T47D (cell line): ENCODE results near the gene RASIP1.
"Not testable (repeated sequence)": the region's sequence is repeated elsewhere in the genome, so short reads cannot be mapped to it uniquely, and the experiment has no call there.

Source experiments
- DNase-seq, 2 experiments: peaks; one replicate each; pipeline versions ENCODE4 v3.0.0 to v3.0.0-alpha.2; 2011 to 2012; ENCODE audit warnings: low read depth in 1 of 2, low spot score in 1 of 2
- JUND ChIP-seq: IDR thresholded peaks from 2 replicates; pipeline ENCODE4 v1.6.1; 2012; ENCODE audit warnings: low read depth
- in situ Hi-C: cut with HindIII; loops from 2 replicates; pipeline ENCODE4 v1.10.0; 2016; ENCODE audit warnings: low sequenced_read_pairs, low pct_unique_long_range_greater_than_20kb

RASIP1 gene

DNA sequence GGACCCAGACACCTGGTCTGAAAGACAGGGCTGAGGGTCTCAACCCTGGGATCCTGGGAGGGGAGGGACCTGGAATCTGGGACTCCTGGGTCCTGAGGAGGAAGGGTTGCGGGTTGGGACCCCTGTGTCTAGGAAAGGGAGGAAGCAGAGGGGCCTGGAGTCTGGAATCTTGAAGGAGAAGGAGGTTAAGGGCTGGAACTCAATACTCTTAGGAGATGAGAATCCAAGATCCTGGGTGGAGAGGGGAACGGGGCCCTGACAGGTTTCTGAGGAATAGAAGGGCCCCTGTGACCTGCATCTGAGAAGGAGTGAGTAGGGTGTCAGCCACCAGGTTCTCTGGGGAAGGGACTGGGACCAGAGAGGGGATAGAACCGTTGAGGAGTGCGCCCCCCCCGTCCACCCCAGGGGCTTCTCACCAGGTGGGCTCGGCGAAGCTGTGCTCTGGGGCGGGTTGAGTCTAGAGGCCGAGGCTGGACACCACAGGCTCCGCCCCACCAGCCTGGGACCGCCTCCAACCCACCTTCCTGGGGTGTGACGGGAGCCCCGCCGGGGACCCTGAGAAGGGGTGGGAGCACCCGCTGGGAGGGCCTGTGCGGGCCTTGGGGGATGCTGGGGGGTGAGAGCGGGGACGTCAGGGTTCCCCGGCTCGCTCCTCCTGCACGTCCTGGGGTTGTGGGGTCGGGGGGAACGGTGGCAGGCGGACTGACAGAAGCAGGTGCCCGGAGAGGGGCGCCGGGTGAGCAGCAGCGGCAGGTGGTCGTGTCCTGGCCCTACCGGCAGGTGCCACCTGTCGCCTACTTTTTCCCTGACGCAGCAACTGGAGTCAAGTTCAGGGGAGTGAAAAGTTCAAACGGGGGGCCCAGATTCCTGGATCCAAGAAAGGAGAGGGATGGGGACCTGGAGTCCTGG lies 20.9 kb downstream of the RASIP1 start, which contains the start of gene MAMSTR:
TSS of gene MAMSTR (minus strand) at position 463 of the 909 bp plus-strand sequence. CDS start 694 bp downstream, outside the sequence.
- in situ Hi-C loops, result no loop called here
- TF ChIP-seq JUND, result no peak
- DNase-seq, result no peak

DNA sequence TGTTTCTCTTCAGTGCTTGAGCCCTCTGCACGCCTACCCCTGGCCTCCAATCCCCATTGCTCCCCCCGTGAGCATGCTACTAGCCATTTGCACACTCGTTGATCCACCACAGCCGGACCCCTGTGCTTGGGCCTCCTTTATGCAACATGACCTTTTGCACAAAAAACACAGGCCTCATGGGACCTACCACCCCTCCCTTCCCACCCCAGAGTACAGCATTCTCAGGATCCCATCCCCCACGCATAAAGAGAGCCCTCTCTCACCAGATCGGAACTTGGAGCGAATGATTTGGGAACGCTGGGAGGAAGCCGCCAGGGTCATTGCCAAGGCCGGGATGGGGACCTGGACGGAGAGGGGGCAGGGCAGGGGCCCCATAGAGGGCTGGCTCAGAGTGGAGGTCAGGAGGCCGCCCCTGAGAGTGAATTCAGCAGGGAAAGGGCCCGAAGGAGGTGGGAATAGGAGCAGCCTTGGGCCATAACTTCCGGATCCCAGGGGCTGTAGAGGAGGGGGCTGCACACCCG lies 21.6 kb downstream of the RASIP1 start:
- TF ChIP-seq JUND, result no peak
- in situ Hi-C loops, result no loop called here
- DNase-seq, result no peak

DNA sequence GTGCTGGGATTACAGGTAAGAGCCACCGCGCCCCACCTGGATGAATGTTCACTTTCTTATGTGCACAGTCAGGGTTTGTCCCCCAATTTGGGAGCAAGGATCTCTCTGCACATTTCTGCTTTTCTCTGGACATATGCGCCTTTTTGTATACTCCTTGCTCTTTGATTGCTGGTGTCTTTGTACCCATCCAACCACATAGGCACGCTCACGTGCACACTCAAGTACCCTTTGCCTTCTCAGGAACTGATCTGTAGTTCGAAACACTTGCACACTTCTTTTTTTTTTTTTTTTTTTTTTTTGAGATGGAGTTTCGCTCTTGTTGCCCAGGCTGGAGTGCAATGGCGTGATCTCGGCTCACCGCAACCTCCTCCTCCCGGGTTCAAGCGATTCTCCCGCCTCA lies 22.3 kb downstream of the RASIP1 start:
- DNase-seq, in situ Hi-C loops: not testable (repeated sequence)

DNA sequence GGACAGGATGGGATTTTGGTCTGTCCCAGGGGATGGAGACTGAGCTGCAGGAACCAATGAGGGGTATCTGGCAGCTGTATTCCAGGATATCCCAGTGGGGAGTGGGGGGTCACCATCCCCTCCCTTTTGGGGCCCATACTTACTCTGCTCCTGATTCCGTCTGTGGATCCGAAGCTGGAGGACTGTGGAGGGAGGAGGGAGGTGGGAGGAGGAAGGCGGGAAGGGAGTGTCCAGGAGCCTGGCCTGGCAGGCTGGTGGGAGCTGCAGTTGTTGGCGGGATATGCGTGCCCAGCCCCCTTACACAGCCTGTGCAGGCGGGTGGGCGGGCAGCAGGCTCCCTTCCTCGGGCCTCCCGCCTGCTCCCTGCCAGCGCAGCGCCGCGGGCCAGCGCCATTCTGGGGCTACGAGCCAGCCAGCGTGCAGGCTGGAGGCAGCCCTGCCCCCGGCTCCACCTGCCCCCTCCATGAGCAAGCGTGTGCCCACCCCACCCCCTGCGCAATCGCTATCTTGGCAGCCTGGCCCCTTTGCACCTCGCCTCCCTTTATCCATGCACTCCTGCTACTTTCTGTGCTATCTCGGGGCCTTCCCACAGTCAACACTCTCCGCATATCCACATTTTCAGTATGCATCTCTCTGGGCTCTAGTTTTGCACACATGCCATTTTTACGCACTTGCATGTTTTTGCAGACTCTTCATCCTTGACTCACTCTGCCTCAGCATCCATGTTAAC lies 23.7 kb downstream of the RASIP1 start:
- TF ChIP-seq JUND, result no peak
- in situ Hi-C loops, result no loop called here
- DNase-seq, result no peak

DNA sequence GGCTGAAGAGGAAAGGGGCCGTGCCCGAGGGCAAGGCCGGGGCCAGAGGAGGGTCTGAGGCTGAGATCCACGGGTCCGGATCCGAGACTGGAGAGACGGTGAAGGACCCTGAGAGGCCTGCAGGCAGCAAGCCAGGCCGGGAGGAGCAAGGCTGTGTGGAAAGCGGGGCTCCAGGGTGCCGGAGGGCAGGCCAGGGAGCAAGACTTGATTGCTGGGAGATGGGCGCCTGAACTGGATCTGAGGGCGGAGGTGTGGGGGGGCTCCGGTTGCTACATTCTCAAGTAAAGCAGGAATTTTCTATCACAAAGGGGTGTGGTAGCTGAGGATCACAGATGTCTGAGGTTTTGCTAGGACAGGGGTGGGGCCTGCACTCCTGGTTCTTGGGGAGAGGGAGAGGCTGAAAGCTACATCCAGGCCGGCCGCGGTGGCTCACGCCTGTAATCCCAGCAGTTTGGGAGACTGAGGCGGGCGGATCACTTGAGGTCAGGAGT lies 24.7 kb downstream of the RASIP1 start:
- in situ Hi-C loops, result no loop called here
- no peak for TF ChIP-seq JUND
- no peak for DNase-seq

DNA sequence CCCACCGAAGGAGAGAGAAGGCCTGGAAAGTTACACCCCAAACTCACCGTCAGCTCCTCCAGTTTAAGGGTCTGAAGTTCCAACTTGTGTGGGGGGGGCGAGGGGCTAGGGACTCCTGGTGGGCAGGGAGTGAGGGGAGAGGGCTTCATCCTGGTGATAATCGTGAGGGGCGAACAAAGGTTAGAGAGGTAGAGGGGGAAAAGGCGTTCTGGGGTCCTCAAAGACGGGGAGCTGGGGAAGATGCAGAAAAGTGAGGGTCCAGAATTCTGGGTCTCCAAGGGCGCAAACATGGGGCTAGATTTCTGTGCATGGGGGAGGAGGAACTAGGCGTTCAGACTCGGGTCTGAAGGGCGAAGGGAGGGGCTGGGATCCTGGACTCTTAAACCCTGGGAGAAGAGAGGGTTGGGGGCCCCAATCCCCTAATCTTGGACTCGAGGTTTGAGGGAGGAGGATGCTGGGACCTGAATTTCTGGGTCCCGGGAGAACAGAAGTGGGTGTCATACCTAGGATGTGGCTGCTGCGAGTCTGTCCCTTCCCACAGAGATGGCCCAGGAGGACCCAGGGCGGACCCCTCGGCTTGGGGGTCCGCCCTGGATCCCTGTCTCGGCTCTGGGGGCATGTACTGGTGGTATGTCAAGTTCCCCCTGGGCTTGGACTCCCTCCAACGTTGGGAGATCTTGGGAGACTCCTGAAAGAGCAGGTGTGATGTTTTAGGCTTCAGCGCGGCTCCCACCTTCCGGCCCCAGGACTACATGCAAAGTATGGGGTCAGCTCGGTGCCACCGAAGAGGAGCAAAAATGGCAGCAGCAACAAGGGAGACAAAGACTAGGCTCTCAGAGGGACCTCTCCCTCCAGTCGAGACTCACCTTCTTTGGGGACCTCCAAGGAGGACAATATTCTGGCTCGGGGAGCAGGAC lies 25.4 kb downstream of the RASIP1 start:
- DNase-seq, result no peak
- TF ChIP-seq JUND, result no peak
- in situ Hi-C loops, result no loop called here

DNA sequence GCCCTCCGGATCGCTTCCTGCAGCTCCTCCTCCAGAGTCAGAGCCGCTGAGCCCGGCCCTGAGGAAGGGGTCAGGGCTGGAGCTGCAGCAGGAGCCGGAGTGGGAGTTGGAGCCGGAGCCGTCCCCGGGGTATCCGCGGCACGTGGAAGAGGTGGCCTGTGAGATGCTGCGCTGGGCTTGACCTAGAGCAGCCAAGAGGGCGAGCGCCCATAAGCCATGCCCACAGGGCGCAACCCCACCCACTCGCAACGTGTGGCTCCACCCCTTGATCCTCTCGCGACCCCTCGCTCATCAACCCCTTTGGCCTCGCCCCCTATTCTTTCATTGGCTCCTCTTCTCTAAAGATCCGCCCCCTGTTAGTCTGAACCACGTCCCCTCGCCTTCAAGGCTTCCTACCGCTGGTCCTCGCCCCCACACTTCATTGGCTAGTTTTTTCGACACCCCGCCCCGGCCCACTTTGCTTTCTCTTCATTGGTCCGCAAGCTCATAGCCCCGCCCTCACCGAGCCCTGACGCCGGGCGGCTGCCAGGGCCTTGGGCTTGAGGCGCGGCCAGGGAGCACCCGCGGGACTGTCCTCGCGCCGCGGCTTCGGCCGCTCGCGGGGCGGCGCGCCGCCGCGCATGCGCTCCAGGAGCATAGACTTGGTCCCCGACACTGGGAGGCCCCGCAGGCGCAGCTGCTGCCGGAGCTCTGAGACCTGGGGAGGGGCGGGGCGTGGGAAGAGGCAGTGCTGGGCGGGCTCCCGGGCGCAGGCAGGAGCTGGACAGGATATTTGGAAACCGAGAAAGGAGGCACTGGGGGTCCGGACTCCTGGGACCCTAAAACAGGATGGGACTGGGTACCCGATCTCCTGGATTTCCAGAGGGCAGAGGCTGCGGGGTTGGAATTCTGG lies 26.3 kb downstream of the RASIP1 start:
- DNase-seq, result peak; percentile 96 to 99
- TF ChIP-seq JUND, result no peak
- in situ Hi-C loops, result no loop called here

DNA sequence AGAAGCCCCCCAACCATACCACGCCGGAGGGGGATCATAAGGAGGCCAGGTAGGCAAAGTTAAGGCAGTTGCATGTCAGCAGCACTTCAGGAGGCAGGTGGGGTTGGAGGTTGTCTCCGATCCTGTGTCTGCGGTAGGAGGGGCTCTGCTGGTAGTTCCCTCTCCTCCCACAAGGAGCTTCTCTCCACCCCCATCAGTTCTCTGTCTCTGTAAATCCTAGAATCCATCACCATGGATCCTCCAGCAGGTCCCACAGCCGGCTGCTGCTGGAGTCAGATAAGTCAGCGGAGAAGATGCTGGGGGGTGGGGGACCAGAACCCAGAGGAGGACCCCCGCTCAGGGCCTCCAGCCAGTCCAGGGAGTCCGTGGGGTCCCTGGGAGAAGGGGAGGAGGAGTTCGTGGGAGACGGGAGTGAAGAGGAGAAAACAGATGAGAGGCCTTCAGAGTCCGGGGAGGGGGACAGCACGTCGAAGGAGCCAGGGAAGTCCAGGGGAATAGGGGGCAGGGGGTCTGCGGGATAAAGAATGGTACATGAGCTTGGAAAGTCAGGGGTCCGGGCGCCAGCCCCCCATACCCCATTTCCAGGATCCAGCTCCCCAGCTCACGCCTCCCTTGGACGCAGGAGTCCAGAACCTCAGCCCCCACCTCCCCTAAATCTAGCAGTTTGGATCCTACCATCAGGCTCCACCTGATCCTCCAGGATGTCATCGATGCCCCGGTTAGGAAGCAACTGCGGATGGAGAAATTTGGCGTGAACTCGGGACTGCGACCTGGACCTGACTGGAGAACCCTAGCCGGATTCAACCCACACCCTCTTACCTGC lies 27.2 kb downstream of the RASIP1 start:
- TF ChIP-seq JUND, result no peak
- DNase-seq, result peak in 1 of 2 experiments; percentile 35
- in situ Hi-C loops, result no loop called here

DNA sequence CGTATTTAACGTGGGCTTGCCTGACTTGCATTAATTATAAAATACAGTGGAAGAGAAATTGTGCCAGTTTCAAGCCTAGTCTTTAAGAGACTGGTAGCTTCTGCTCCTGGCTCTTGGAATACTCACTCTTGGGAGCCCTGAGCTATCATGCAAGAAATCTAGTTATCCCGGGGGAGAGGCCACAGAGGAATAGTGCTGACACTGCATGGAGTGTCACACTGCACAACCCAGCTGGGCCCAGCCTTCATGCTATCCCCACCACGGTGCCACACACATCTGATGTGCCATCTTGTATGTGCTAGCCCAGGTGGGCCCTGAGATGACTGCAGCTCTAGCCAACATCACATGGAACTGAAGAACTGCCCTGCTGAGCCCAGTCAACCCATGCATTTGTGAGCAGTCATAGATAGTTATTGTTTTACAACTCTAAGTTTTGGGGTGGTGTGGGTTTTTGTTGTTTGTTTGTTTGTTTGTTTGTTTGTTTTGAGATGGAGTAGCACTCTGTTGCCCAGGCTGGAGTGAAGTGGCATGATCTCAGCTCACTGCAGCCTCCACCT lies 29.2 kb downstream of the RASIP1 start:
- in situ Hi-C loops, result no loop called here
- TF ChIP-seq JUND, result no peak
- DNase-seq, result no peak

DNA sequence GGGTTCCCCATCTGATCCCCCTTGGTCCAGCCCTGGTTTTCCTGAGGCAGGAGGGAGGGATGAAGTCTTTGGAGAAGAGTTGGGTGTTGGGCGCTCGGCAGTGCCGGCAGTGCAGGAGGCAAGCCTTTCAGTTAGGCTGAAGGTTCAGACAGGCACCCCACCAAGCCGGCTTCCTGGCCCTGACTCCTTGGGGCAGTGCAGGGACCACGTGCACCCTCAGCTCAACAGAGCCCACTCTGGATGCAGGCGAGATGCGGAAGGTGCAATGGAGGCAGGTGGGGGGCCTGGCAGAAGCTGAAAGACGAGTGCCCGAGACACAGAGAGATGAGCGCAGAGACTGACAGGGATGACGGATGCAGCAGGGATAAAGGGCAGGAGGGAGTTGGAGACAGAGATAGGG lies 31.9 kb downstream of the RASIP1 start:
- DNase-seq, result no peak
- in situ Hi-C loops, result no loop called here
- no peak for TF ChIP-seq JUND
